Right atrium auricular region (tissue), 2 donors: ENCODE results near the gene HNRNPAB. TPM values are rescaled to one million over a fixed set of nuclear protein-coding genes. Genes with fewer than 3 reads are reported as not detected.

Experiments used
- DNase-seq: peaks from one replicate; pipeline ENCODE4 v3.0.0-alpha.2; 2019; ENCODE audit warnings: low spot score
- H3K27ac ChIP-seq, 2 donors: fragments of 200-600 bp; sonication (generic); 1 replicate in 1 of 2; 2 replicates in 1 of 2; pipeline ENCODE4 v1.5.1; 2016 to 2019
- H3K27me3 ChIP-seq, 2 donors: fragments of 200-600 bp; sonication (generic); one replicate each; pipeline versions ENCODE4 v1.5.1 to v1.6.0; 2017 to 2019
- H3K36me3 ChIP-seq: fragments of 200-600 bp; sonication (generic); one replicate; pipeline ENCODE4 v1.5.1; 2016
- H3K4me1 ChIP-seq, 2 donors: fragments of 200-600 bp; sonication (generic); one replicate each; pipeline versions ENCODE4 v1.5.1 to v1.6.0; 2017 to 2019
- H3K4me3 ChIP-seq, 2 donors: fragments of 200-600 bp; sonication (generic); 1 replicate in 1 of 2; 2 replicates in 1 of 2; pipeline ENCODE4 v1.5.1; 2017 to 2019; ENCODE audit warnings: mild to moderate bottlenecking in 1 of 2, moderate library complexity in 1 of 2
- H3K9me3 ChIP-seq, 2 donors: fragments of 200-600 bp; sonication (generic); one replicate each; pipeline ENCODE4 v1.5.1; 2019
- CTCF ChIP-seq, 2 donors: fragments of 200-600 bp; sonication (generic); IDR thresholded peaks; one replicate each; pipeline ENCODE4 v1.5.1; 2019; ENCODE audit warnings: antibody characterized with exemption in 2 of 2
- total RNA-seq, 2 donors: library from RNA; depleted of rRNA; stranded (reverse); fragments of >200 nt; gene quantifications; one replicate each; pipeline ENCODE4 v1.1.0, GENCODE V29; 2016

HNRNPAB gene
- total RNA-seq, 2 donors from 2014 or later = 62.4 to 69.1 TPM

GRCh38 chr5:178230879-178231538 is 26.7 kb downstream of the HNRNPAB start:
- Histone ChIP-seq H3K9me3 (no peaks in the 10 kb centered on the region), H3K27ac (peak overlapping the region; percentile 95 to 96), H3K27me3 (no peaks in the 10 kb centered on the region), H3K4me3 (peak overlapping the region; percentile 77 to 80), H3K36me3 (peaks cover 41% of the 10 kb centered on the region), H3K4me1 (peaks cover 0 to 31% of the 10 kb centered on the region in 2 donors)
- no peak for TF ChIP-seq CTCF (IDR thresholded peaks at IDR 0.05)
- DNase-seq = peak; percentile 73

- H3K27ac ChIP-seq = peak overlapping the region; percentile 95 to 96
- no peak for TF ChIP-seq CTCF (IDR thresholded peaks at IDR 0.05)
- H3K4me1 ChIP-seq = peaks cover 0 to 37% of the 10 kb centered on the region in 2 donors
- peak overlapping the region; percentile 77 to 80 for H3K4me3 ChIP-seq
- H3K27me3 ChIP-seq = no peaks in the 10 kb centered on the region
- no peak for DNase-seq
- H3K36me3 ChIP-seq = peaks cover 41% of the 10 kb centered on the region
- no peaks in the 10 kb centered on the region for H3K9me3 ChIP-seq
Observed at GRCh38 chr5:178231539-178232123, 27.3 kb downstream of the HNRNPAB start.

GRCh38 chr5:178232124-178232919 is 28.0 kb downstream of the HNRNPAB start, which contains the start of gene PHYKPL:
PHYKPL (minus strand) TSS chr5:178232802; CDS start chr5:178232550, 252 bp downstream.
- H3K4me1 ChIP-seq = peaks cover 0 to 44% of the 10 kb centered on the region in 2 donors
- no peaks in the 10 kb centered on the region for H3K9me3 ChIP-seq
- peak within 1 kb of the TSS; percentile 95 to 96 for H3K27ac ChIP-seq
- peak within 1 kb of the TSS; percentile 77 to 80 for H3K4me3 ChIP-seq
- peaks cover 35% of the 10 kb centered on the region for H3K36me3 ChIP-seq
- peak; percentile 68 for DNase-seq
- no peaks in the 10 kb centered on the region for H3K27me3 ChIP-seq
- peak in 1 of 2 donors; percentile 36 for TF ChIP-seq CTCF (IDR thresholded peaks at IDR 0.05)

GRCh38 chr5:178232920-178233429 is 28.6 kb downstream of the HNRNPAB start:
- H3K9me3 ChIP-seq = no peaks in the 10 kb centered on the region
- no peak for TF ChIP-seq CTCF (IDR thresholded peaks at IDR 0.05)
- H3K27me3 ChIP-seq = no peaks in the 10 kb centered on the region
- H3K4me1 ChIP-seq = peaks cover 0 to 51% of the 10 kb centered on the region in 2 donors
- peaks cover 30% of the 10 kb centered on the region for H3K36me3 ChIP-seq
- no peak for DNase-seq
- H3K27ac ChIP-seq = peak overlapping the region; percentile 95 to 96
- peak overlapping the region; percentile 77 to 80 for H3K4me3 ChIP-seq

- TF ChIP-seq CTCF (IDR thresholded peaks at IDR 0.05) = no peak
- no peak for DNase-seq
- H3K36me3 ChIP-seq = peaks cover 19% of the 10 kb centered on the region
- no peaks in the 10 kb centered on the region for H3K9me3 ChIP-seq
- H3K27me3 ChIP-seq = no peaks in the 10 kb centered on the region
- peaks cover 0 to 63% of the 10 kb centered on the region in 2 donors for H3K4me1 ChIP-seq
- peak overlapping the region in 1 of 2 donors; percentile 29 for H3K27ac ChIP-seq
- H3K4me3 ChIP-seq = no peak overlapping the region
Observed at GRCh38 chr5:178234121-178234749, 29.9 kb downstream of the HNRNPAB start.
